Activated T-helper 1 cell treated with Interleukin-2 at 50 U/mL for 16 hours (primary cell): Measurements from ENCODE around the gene GH2.
A peak's percentile ranks its signal among the peaks of the same experiment; 100 is the strongest.
"Not testable (repeated sequence)": the region's sequence is repeated elsewhere in the genome, so short reads cannot be mapped to it uniquely, and the experiment has no call there.

Source experiments
- DNase-seq: peaks from one replicate; pipeline ENCODE4 v3.0.0-alpha.2; 2020; ENCODE audit warnings: low read depth

GH2 gene

GRCh38 chr17:63881935-63882601, at the start of gene GH2:
Gene GH2, minus strand, starts transcription at chr17:63881944. Its CDS starts 143 bp downstream, at chr17:63881801.
- DNase-seq: peak; percentile 18

GRCh38 chr17:63930951-63931575, 49.3 kb upstream of the GH2 start:
- peak; percentile 52 for DNase-seq

GRCh38 chr17:63929860-63930766, 48.4 kb upstream of the GH2 start:
- DNase-seq: no peak

- no peak for DNase-seq
These were observed 47.4 kb upstream of the GH2 start for GRCh38 chr17:63928966-63929695.

- no peak for DNase-seq
These were observed 46.5 kb upstream of the GH2 start for GRCh38 chr17:63928172-63928666.

GRCh38 chr17:63927464-63928171, 45.9 kb upstream of the GH2 start:
- no peak for DNase-seq

- no peak for DNase-seq
These were observed 44.4 kb upstream of the GH2 start for GRCh38 chr17:63926164-63926563.

- DNase-seq: no peak
These were observed 43.9 kb upstream of the GH2 start for GRCh38 chr17:63925615-63926014.

- DNase-seq: not testable (repeated sequence)
These were observed 40.7 kb upstream of the GH2 start for GRCh38 chr17:63922402-63922801.

- not testable (repeated sequence) for DNase-seq
These were observed 39.0 kb upstream of the GH2 start for GRCh38 chr17:63920779-63921178.

GRCh38 chr17:63920050-63920449, 38.3 kb upstream of the GH2 start:
- not testable (repeated sequence) for DNase-seq

GRCh38 chr17:63919311-63919723, 37.6 kb upstream of the GH2 start:
- peak; percentile 51 for DNase-seq

- not testable (repeated sequence) for DNase-seq
These were observed 37.1 kb upstream of the GH2 start, which contains the start of gene GH1 for GRCh38 chr17:63918789-63919305. Gene GH1, minus strand, starts transcription at chr17:63918839. Its CDS starts 63 bp downstream, at chr17:63918776.

- no peak for DNase-seq
These were observed 36.6 kb upstream of the GH2 start for GRCh38 chr17:63918305-63918704.

- no peak for DNase-seq
These were observed 35.9 kb upstream of the GH2 start for GRCh38 chr17:63917646-63918045.

GRCh38 chr17:63917206-63917605, 35.5 kb upstream of the GH2 start:
- DNase-seq: not testable (repeated sequence)

- no peak for DNase-seq
These were observed 34.9 kb upstream of the GH2 start for GRCh38 chr17:63916566-63917185.

- DNase-seq: not testable (repeated sequence)
These were observed 34.0 kb upstream of the GH2 start for GRCh38 chr17:63915753-63916152.

GRCh38 chr17:63914471-63914870, 32.7 kb upstream of the GH2 start:
- DNase-seq: no peak

- DNase-seq: peak; percentile 38
These were observed 29.9 kb upstream of the GH2 start for GRCh38 chr17:63911657-63912100.
